Subcutaneous abdominal adipose tissue (tissue), 5 donors: ENCODE measurements around the gene SEC14L1.
A peak's percentile ranks its signal among the peaks of the same experiment; 100 is the strongest.

Source experiments
- H3K27ac ChIP-seq: one replicate; pipeline ENCODE4 v1.7.0; 2013; ENCODE audit warnings: low read depth, mild to moderate bottlenecking, inconsistent platforms, low read length, moderate library complexity
- H3K27me3 ChIP-seq, 5 donors: one replicate each; pipeline ENCODE4 v1.7.0; 2013; ENCODE audit warnings: low read length in 5 of 5, inconsistent platforms in 1 of 5; ENCODE audit not compliant: control insufficient read depth in 5 of 5, insufficient read depth in 4 of 5
- H3K36me3 ChIP-seq, 5 donors: one replicate each; pipeline ENCODE4 v1.7.0; 2013; ENCODE audit warnings: low read length in 5 of 5; ENCODE audit not compliant: control insufficient read depth in 5 of 5, insufficient read depth in 5 of 5
- H3K4me1 ChIP-seq, 5 donors: one replicate each; pipeline ENCODE4 v1.7.0; 2013; ENCODE audit warnings: low read length in 5 of 5, mild to moderate bottlenecking in 3 of 5, moderate library complexity in 1 of 5; ENCODE audit not compliant: control insufficient read depth in 5 of 5, insufficient read depth in 5 of 5
- H3K4me3 ChIP-seq, 5 donors: one replicate each; pipeline ENCODE4 v1.7.0; 2013; ENCODE audit warnings: low read length in 5 of 5, low read depth in 1 of 5
- H3K9ac ChIP-seq, 5 donors: one replicate each; pipeline ENCODE4 v1.7.0; 2013; ENCODE audit warnings: low read length in 5 of 5, mild to moderate bottlenecking in 4 of 5, moderate library complexity in 3 of 5
- H3K9me3 ChIP-seq, 5 donors: one replicate each; pipeline ENCODE4 v1.7.0; 2013; ENCODE audit warnings: low read length in 5 of 5; ENCODE audit not compliant: control insufficient read depth in 5 of 5
- donor health status: healthy.
- donor health status: healthy.
- donor health status: healthy.
- donor health status: healthy.
- donor health status: healthy.

SEC14L1 gene

DNA sequence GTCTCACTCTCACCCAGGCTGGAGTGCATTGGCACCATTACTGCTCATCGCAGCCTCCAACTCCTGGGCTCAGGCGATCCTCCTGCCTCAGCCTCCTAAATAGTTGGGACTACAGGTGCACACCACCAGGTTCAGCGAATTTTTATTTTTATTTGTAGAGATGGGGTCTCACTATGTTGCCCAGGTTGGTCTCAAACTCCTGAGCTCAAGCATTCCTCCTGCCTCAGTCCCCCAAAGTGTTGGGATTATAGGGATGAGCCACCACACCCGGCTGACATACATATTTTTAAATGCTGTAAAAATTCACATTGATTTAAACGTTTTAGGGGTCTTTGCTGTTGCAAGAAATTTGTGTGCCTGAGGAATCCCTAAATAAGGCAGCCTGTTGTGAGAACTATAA lies 24.8 kb upstream of the SEC14L1 start:
- Histone ChIP-seq H3K36me3 (no peaks in the 10 kb centered on the region), H3K9me3 (no peaks in the 10 kb centered on the region), H3K27ac (no peak overlapping the region), H3K4me1 (peaks cover 14 to 64% (median 30%) of the 10 kb centered on the region in 5 donors), H3K9ac (no peak overlapping the region), H3K27me3 (no peaks in the 10 kb centered on the region), H3K4me3 (no peak overlapping the region)

DNA sequence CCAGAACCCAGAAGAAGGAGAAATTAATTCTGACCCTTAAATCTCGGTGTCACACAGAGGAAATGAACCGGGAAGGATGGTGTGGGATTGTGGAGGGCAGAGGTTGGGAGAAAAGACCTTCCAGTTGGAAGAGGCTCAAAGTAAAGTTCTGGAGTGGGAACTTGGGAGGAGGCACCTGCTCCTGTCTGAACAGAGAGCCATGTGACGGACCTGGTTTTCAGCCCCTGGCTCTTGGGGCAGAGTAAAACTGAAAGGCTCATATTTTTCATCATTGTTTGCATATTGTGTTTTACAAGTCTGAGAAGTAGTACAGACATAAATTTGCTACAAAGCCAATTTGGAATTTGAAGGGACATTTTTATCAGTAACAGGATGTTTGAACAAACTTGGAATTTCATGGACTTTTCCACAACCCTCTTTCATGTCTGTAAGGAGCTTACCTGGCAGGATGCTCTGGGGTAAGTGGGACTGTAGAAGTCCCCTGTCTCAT lies 24.4 kb upstream of the SEC14L1 start:
- Histone ChIP-seq H3K27ac (peak overlapping the region; percentile 38), H3K27me3 (no peaks in the 10 kb centered on the region), H3K9me3 (no peaks in the 10 kb centered on the region), H3K36me3 (no peaks in the 10 kb centered on the region), H3K9ac (no peak overlapping the region), H3K4me1 (peaks cover 14 to 64% (median 30%) of the 10 kb centered on the region in 5 donors), H3K4me3 (no peak overlapping the region)

DNA sequence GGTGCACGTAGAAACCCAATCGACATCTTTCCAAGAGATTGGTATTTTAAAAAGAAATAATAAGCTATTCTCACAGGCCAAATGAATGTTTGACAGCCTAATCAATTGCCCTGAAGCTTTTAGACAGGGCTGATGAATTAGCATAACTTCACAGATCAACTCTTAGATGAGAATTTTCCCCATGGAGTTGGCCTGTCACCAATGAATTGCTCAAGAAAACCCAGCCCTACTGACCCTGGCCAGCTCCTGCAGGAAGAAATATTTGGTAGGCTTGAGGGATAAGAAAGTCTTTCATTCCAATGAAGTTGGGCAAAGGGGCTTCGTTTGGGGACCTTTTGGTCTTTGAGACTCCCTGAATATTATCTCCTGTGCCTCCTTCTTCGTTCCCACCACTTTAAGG lies 23.4 kb upstream of the SEC14L1 start:
- H3K4me1 ChIP-seq = peaks cover 12 to 64% (median 30%) of the 10 kb centered on the region in 5 donors
- peak overlapping the region; percentile 74 for H3K27ac ChIP-seq
- H3K9me3 ChIP-seq = no peaks in the 10 kb centered on the region

DNA sequence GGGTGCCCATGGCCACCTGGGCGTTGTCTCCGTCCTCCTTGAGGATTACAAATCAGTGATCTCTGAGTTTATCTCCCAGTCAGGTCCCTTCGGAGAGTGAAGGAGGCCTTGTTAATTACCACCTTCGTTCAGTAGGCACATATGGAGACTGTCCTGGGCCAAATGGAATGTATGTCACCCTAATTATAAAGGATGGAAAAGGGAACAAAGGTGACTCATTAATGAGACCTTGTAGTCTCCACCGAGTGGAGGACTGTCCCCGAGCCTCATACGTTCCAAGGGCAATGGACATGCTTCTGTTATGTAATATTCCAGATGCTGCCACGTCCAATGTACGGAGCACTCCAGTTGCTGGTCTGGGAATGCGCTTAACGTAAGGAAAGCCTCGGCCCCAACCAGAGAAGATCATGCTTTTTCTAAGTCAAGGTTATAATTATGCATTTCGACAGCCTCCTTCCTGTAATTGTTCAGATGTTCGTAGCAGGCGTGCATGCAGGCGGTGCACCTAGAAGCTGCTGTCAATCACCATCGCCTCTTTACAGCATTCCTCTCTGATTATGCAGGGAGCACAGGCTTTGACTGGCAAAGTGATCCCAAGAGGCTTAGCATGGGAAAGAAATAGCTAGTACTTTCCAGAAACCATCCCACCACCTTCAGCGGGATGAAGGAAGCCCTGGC lies 22.4 kb upstream of the SEC14L1 start:
- Histone ChIP-seq H3K4me1 (peaks cover 12 to 66% (median 30%) of the 10 kb centered on the region in 5 donors), H3K36me3 (no peaks in the 10 kb centered on the region), H3K4me3 (no peak overlapping the region), H3K9ac (peak overlapping the region in 1 of 5 donors; percentile 16), H3K27ac (peak overlapping the region; percentile 74), H3K27me3 (no peaks in the 10 kb centered on the region), H3K9me3 (no peaks in the 10 kb centered on the region)

More for the DNA sequence above, 23.4 kb upstream of the SEC14L1 start:
- Histone ChIP-seq H3K9ac (no peak overlapping the region), H3K27me3 (no peaks in the 10 kb centered on the region), H3K4me3 (peak overlapping the region in 1 of 5 donors; percentile 9), H3K36me3 (no peaks in the 10 kb centered on the region)

DNA sequence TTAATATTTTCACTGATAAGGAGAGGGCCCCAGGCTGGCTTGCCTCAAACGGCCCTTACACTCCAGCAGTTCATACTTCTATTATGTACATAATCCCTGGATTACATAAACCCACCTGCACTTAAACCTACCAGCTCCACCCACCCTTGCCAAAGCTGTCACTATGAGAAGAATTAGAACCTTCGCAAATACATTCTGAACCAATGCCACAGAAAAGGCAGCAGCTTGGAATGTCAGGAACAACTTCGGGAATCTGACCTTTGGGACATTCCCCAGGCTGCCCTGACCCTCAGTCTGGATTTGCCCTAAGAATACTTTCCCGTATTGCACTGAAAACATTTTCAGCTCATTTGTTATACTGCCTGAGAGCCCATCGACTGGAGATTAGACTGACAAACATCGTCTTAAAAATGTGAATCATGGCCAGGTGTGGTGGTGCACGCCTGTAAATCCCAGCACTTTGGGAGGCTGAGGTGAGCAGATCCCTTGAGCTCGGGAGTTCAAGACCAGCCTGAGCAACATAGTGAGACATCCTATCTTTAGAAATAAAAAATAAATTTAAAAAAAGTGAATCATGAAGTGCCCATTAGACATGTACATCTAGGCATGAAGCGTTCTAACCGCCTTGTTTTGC lies 21.0 kb upstream of the SEC14L1 start:
- Histone ChIP-seq H3K4me1 (peaks cover 12 to 78% (median 34%) of the 10 kb centered on the region in 5 donors), H3K36me3 (no peaks in the 10 kb centered on the region), H3K9ac (peak overlapping the region in 1 of 5 donors; percentile 10), H3K4me3 (no peak overlapping the region), H3K27me3 (no peaks in the 10 kb centered on the region), H3K27ac (peak overlapping the region; percentile 71), H3K9me3 (no peaks in the 10 kb centered on the region)

DNA sequence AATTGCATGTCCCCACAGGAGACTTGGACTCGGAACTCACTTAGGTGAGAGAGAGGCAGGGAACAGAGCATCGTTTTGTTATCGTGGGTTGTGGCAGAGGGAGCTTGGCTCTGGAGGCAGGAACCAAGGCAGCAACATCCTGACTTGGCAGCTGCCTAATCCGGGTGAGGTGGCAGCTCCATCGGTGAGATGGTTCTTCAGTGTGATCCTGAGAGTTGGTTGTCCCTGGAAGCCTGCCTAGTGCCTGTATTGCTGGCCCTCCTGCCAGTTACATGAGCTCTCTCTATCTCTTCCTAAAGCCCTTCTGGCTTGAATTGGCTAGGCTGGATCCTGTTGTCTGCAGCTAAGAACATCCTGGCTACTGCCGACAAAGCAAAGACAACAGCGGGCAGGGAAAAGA lies 19.9 kb upstream of the SEC14L1 start:
- no peaks in the 10 kb centered on the region for H3K27me3 ChIP-seq

DNA sequence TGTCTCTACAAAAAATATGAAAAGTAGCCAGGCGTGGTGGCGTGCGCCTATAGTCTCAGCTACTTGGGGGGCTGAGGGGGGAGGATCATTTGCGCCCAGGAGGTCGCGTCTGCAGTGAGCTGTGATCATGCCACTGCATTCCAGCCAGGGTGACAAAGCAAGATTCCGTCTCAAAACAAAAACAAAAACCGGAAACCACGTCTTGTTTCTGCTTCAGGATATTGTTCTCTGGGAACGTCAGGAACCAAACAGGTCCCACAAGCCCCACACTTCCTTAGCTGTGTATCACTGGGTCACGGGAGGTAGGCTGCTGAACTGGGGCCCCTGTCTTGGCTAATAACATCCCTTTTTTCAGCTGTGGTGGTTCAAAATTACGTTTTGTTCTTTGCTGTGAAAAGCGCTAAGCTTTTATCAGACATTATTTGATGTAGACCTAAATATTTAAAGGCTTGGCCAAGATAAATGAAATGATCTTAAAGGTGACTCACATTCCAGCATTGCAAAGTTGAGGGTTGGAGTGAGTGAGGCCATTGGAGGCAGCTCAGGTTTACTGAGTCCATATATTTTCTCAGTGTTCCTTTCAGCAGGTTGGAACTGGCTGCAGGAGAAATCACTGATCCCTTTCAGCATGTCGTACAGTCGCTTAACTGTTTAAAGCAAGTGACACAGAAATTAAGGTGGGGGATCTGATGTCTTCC lies 16.4 kb upstream of the SEC14L1 start:
- Histone ChIP-seq H3K4me1 (peaks cover 4 to 76% (median 21%) of the 10 kb centered on the region in 5 donors), H3K27ac (peak overlapping the region; percentile 64), H3K4me3 (no peak overlapping the region), H3K9ac (peak overlapping the region in 2 of 5 donors; percentile 14 to 53), H3K9me3 (no peaks in the 10 kb centered on the region), H3K36me3 (no peaks in the 10 kb centered on the region), H3K27me3 (peaks cover 0 to 3% (median 0%) of the 10 kb centered on the region in 5 donors)

More for the DNA sequence above, 19.9 kb upstream of the SEC14L1 start:
- H3K9ac ChIP-seq = peak overlapping the region in 1 of 5 donors; percentile 35
- no peaks in the 10 kb centered on the region for H3K9me3 ChIP-seq
- H3K36me3 ChIP-seq = no peaks in the 10 kb centered on the region
- peak overlapping the region; percentile 71 for H3K27ac ChIP-seq
- H3K4me1 ChIP-seq = peaks cover 10 to 79% (median 31%) of the 10 kb centered on the region in 5 donors
- H3K4me3 ChIP-seq = no peak overlapping the region

DNA sequence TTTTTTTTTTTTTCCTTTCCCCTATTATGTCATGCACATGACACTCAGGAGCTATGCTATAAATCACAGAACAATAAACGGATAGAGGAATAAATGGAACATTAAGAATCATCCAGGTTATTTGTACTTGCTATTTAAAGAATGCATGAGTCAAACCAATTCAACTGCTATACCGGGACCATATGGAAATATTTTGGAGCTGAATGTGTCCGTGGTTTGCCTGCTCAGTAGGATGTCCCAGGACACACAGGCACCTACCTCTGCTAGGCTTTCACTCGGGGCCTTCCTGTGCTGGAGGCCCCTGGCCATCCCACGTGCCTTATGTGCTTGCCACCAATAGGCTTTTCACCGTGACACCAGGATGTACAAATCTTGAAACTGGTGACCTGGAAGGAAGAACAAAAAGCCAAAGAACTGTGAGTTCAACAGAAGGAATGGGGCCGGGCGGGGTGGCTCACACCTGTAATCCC lies 15.3 kb upstream of the SEC14L1 start:
- Histone ChIP-seq H3K9ac (no peak overlapping the region), H3K9me3 (no peaks in the 10 kb centered on the region), H3K27me3 (peaks cover 0 to 3% (median 0%) of the 10 kb centered on the region in 5 donors), H3K36me3 (no peaks in the 10 kb centered on the region), H3K4me1 (peaks cover 7 to 73% (median 28%) of the 10 kb centered on the region in 5 donors), H3K4me3 (no peak overlapping the region), H3K27ac (peak overlapping the region; percentile 72)

DNA sequence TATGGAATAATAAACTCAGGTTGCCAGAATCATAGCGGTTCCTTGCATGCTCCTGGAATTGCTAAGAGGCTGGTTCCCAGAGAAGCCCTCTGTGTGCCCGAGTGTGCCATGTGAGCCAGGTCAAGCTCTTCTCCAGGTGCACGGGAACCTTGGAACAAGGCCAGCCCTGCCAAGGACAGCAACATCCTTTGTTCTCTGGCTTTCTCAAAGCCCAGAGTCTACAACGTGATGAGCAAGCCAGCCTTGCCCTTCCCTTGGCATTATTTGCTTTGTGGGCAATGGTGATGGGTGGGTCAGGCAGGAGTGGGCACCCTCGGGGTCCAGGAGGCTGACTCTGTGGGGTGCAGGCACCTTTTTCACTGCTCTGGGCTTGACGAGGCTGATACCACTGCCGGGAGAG lies 14.2 kb upstream of the SEC14L1 start:
- H3K9me3 ChIP-seq = no peaks in the 10 kb centered on the region
- H3K36me3 ChIP-seq = no peaks in the 10 kb centered on the region
- H3K4me1 ChIP-seq = peaks cover 7 to 66% (median 30%) of the 10 kb centered on the region in 5 donors
- peak overlapping the region; percentile 72 for H3K27ac ChIP-seq
- peaks cover 0 to 3% (median 0%) of the 10 kb centered on the region in 5 donors for H3K27me3 ChIP-seq
- H3K9ac ChIP-seq = peak overlapping the region in 1 of 5 donors; percentile 30
- H3K4me3 ChIP-seq = no peak overlapping the region
